ENCODE results near the gene ESR1. TPM values are rescaled to one million over a fixed set of nuclear protein-coding genes. Genes with fewer than 3 reads are reported as not detected.

Gene ESR1
- total and polyA plus RNA-seq, 4 donors = 0.05 to 16.1 (median 6.3) TPM

GRCh38 chr6:151876122-151876521 is 68.6 kb downstream of the ESR1 start:
- WGBS = 95% methylated on average over 6 of the region's 6 CpGs
- no peaks in the 10 kb centered on the region for H3K9me3 ChIP-seq (ENCODE audit: control insufficient read depth in 4 of 4, low read length in 3 of 4)
- peaks cover 5 to 9% (median 7%) of the 10 kb centered on the region in 4 donors for H3K4me1 ChIP-seq (ENCODE audit: control insufficient read depth in 4 of 4, insufficient read depth in 4 of 4, low read length in 3 of 4)
- no peak overlapping the region for H3K4me3 ChIP-seq (ENCODE audit: low read depth in 1 of 3, low read length in 3 of 3)
- no peak overlapping the region for H3K27ac ChIP-seq (ENCODE audit: low read depth in 1 of 2, low read length in 2 of 2)
- DNase-seq (ENCODE audit: low spot score) = no peak
- H3K9ac ChIP-seq (ENCODE audit: low read depth in 1 of 2, low read length in 2 of 2) = no peak overlapping the region
- no peak for TF ChIP-seq YY1 (IDR thresholded peaks at IDR 0.05)
- TF ChIP-seq, protein P1, sequence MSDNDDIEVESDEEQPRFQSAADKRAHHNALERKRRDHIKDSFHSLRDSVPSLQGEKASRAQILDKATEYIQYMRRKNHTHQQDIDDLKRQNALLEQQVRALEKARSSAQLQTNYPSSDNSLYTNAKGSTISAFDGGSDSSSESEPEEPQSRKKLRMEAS (IDR thresholded peaks at IDR 0.05) = no peak
- no peak for TF ChIP-seq ATF3 (IDR thresholded peaks at IDR 0.05)
- no peak for TF ChIP-seq HNF4A (conservative IDR thresholded peaks at IDR 0.05)
- TF ChIP-seq RAD21 (IDR thresholded peaks at IDR 0.05) = no peak
- no peak for TF ChIP-seq HNF4G (IDR thresholded peaks at IDR 0.05)
- no peak for TF ChIP-seq NR2F2 (IDR thresholded peaks at IDR 0.05)
- TF ChIP-seq, protein P2, sequence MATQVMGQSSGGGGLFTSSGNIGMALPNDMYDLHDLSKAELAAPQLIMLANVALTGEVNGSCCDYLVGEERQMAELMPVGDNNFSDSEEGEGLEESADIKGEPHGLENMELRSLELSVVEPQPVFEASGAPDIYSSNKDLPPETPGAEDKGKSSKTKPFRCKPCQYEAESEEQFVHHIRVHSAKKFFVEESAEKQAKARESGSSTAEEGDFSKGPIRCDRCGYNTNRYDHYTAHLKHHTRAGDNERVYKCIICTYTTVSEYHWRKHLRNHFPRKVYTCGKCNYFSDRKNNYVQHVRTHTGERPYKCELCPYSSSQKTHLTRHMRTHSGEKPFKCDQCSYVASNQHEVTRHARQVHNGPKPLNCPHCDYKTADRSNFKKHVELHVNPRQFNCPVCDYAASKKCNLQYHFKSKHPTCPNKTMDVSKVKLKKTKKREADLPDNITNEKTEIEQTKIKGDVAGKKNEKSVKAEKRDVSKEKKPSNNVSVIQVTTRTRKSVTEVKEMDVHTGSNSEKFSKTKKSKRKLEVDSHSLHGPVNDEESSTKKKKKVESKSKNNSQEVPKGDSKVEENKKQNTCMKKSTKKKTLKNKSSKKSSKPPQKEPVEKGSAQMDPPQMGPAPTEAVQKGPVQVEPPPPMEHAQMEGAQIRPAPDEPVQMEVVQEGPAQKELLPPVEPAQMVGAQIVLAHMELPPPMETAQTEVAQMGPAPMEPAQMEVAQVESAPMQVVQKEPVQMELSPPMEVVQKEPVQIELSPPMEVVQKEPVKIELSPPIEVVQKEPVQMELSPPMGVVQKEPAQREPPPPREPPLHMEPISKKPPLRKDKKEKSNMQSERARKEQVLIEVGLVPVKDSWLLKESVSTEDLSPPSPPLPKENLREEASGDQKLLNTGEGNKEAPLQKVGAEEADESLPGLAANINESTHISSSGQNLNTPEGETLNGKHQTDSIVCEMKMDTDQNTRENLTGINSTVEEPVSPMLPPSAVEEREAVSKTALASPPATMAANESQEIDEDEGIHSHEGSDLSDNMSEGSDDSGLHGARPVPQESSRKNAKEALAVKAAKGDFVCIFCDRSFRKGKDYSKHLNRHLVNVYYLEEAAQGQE (IDR thresholded peaks at IDR 0.05) = no peak
- TF ChIP-seq RXRA (IDR thresholded peaks at IDR 0.05) = no peak
- TF ChIP-seq FOXA1 (IDR thresholded peaks at IDR 0.05) = no peak
- TF ChIP-seq JUND (IDR thresholded peaks at IDR 0.05) = no peak
- no peak for TF ChIP-seq TAF1 (conservative IDR thresholded peaks at IDR 0.05)
- TF ChIP-seq SP1 (IDR thresholded peaks at IDR 0.05) = no peak
- TF ChIP-seq GABPA (IDR thresholded peaks at IDR 0.05 in 1 of 2, conservative IDR thresholded peaks at IDR 0.05 in 1 of 2) = no peak
- no peak for TF ChIP-seq EGR1 (IDR thresholded peaks at IDR 0.05; ENCODE audit: low read depth in 2 of 2)
- TF ChIP-seq, protein P3, sequence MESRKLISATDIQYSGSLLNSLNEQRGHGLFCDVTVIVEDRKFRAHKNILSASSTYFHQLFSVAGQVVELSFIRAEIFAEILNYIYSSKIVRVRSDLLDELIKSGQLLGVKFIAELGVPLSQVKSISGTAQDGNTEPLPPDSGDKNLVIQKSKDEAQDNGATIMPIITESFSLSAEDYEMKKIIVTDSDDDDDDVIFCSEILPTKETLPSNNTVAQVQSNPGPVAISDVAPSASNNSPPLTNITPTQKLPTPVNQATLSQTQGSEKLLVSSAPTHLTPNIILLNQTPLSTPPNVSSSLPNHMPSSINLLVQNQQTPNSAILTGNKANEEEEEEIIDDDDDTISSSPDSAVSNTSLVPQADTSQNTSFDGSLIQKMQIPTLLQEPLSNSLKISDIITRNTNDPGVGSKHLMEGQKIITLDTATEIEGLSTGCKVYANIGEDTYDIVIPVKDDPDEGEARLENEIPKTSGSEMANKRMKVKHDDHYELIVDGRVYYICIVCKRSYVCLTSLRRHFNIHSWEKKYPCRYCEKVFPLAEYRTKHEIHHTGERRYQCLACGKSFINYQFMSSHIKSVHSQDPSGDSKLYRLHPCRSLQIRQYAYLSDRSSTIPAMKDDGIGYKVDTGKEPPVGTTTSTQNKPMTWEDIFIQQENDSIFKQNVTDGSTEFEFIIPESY (IDR thresholded peaks at IDR 0.05) = no peak
- TF ChIP-seq, protein P4, sequence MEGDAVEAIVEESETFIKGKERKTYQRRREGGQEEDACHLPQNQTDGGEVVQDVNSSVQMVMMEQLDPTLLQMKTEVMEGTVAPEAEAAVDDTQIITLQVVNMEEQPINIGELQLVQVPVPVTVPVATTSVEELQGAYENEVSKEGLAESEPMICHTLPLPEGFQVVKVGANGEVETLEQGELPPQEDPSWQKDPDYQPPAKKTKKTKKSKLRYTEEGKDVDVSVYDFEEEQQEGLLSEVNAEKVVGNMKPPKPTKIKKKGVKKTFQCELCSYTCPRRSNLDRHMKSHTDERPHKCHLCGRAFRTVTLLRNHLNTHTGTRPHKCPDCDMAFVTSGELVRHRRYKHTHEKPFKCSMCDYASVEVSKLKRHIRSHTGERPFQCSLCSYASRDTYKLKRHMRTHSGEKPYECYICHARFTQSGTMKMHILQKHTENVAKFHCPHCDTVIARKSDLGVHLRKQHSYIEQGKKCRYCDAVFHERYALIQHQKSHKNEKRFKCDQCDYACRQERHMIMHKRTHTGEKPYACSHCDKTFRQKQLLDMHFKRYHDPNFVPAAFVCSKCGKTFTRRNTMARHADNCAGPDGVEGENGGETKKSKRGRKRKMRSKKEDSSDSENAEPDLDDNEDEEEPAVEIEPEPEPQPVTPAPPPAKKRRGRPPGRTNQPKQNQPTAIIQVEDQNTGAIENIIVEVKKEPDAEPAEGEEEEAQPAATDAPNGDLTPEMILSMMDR (IDR thresholded peaks at IDR 0.05; ENCODE audit: low read depth, low read length, missing input control) = no peak
- H3K36me3 ChIP-seq (ENCODE audit: control insufficient read depth in 4 of 4, insufficient read depth in 3 of 4, low read depth in 1 of 4, low read length in 3 of 4) = peaks cover 0 to 6% (median under 1%) of the 10 kb centered on the region in 4 donors
- no peaks in the 10 kb centered on the region for H3K27me3 ChIP-seq (ENCODE audit: control insufficient read depth in 4 of 4, insufficient read depth in 4 of 4, low read length in 3 of 4)
